SU-DHL-6 (cell line): ENCODE results near the gene GFRAL.

Experiments
- EZH2phosphoT487 ChIP-seq: fragments of 200-600 bp; sonication (generic), shearing (Covaris generic); conservative IDR thresholded peaks from 2 replicates; pipeline ENCODE4 v1.6.1; 2018; ENCODE audit warnings: mild to moderate bottlenecking, antibody characterized with exemption, low read length, moderate library complexity, mixed read lengths
- TF ChIP-seq, protein P1 (sequence below): fragments of 200-600 bp; sonication (generic); IDR thresholded peaks from one replicate; pipeline ENCODE4 v1.5.1; 2017; ENCODE audit warnings: antibody characterized with exemption, mild to moderate bottlenecking, low read length, moderate library complexity; ENCODE audit not compliant: insufficient read depth, poor library complexity, severe bottlenecking

DNA sequence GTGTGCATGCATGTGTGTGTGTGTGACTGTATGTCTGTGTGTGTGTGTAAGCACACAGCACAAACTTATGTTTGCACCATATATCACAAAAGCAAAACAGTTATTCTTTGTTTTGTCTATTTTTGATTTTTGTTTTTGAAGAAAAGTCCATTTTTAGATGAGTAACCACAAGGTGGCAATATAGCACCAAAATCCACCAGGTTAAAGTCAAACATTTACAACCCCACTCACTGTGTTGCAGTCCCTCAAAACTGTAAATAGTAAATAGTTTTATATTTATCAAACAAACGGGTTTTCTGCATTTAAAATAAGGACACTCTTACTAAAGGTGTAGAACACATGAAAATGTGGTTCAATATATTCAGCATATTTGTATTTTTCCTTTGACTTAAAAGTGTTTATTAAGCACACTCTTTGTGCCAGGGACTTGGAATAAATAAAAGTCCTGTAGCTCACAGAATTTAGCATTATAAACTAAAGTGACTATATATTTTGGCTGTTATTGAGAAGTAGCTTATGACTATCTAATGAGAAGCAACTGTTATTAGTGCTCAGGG is 118.5 kb downstream of the GFRAL start:
- TF ChIP-seq, protein P1, sequence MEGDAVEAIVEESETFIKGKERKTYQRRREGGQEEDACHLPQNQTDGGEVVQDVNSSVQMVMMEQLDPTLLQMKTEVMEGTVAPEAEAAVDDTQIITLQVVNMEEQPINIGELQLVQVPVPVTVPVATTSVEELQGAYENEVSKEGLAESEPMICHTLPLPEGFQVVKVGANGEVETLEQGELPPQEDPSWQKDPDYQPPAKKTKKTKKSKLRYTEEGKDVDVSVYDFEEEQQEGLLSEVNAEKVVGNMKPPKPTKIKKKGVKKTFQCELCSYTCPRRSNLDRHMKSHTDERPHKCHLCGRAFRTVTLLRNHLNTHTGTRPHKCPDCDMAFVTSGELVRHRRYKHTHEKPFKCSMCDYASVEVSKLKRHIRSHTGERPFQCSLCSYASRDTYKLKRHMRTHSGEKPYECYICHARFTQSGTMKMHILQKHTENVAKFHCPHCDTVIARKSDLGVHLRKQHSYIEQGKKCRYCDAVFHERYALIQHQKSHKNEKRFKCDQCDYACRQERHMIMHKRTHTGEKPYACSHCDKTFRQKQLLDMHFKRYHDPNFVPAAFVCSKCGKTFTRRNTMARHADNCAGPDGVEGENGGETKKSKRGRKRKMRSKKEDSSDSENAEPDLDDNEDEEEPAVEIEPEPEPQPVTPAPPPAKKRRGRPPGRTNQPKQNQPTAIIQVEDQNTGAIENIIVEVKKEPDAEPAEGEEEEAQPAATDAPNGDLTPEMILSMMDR: peak; percentile 60
- TF ChIP-seq EZH2phosphoT487: no peak
